ENCODE results near the gene MKNK1. TPM values are rescaled to one million over a fixed set of nuclear protein-coding genes. Genes with fewer than 3 reads are reported as not detected.

The MKNK1 gene
- total and polyA plus RNA-seq, 2 of the 4 experiments (the other 2 are of a cell fraction) = 14.3 to 35.2 TPM

DNA sequence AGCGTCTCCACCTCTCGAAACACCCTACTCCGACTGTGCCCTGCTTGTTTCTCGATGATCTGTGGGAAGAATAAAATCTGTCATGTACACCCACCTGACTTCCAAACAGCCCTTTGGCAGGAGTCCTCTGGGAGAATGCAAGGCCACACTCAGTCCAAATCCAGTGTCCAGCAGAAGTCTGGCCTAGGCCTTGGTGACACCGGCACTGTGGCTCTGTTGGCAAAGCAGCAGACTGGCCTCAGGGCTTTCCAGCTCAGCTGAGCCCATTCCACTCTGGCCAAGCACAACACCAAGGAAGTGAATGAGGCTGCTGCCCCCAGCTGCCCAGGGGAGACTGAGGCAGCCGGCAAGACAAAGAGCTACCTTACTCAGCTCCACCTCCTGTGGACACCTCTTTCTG, 27.5 kb downstream of the MKNK1 start:
- Histone ChIP-seq H4K20me1 (ENCODE audit: insufficient read depth, low read length) (no peaks in the 10 kb centered on the region; the same call in 1 of the 2 replicates), H3K9ac (ENCODE audit: low read depth, low read length) (no peak overlapping the region), H2AK9ac (replicated peaks; ENCODE audit: low read depth, low read length, poor library complexity) (no peak overlapping the region), H2BK5ac (ENCODE audit: low read depth, low read length, poor library complexity, severe bottlenecking) (no peak overlapping the region), H2AK5ac (ENCODE audit: low read depth, low read length) (no peak overlapping the region), H2BK20ac (ENCODE audit: low read depth, low read length) (no peak overlapping the region), H3K27ac (ENCODE audit: insufficient read depth, low read length) (no peak overlapping the region), H2BK15ac (ENCODE audit: low read depth, low read length) (no peak overlapping the region), H3K9me1 (ENCODE audit: insufficient read depth, low read length) (peaks cover 12% of the 10 kb centered on the region), H3K18ac (ENCODE audit: low read depth, low read length) (no peak overlapping the region), H4K91ac (ENCODE audit: insufficient read depth, low read depth, low read length) (no peak overlapping the region), H3K23ac (ENCODE audit: low read depth, low read length) (no peak overlapping the region), H3K9me3 (ENCODE audit: control insufficient read depth, insufficient read depth, low read length) (no peaks in the 10 kb centered on the region), H4K8ac (ENCODE audit: low read depth in 2 of 2, low read length in 2 of 2) (no peak overlapping the region), H3K4me3 (ENCODE audit: insufficient read depth, low read depth, low read length) (no peak overlapping the region), H3K56ac (ENCODE audit: extremely low read depth, insufficient read depth, low read length) (no peak overlapping the region), H3K27me3 (ENCODE audit: control insufficient read depth, insufficient read depth, low read length) (no peaks in the 10 kb centered on the region), H2AFZ (replicated peaks; ENCODE audit: low read length, poor library complexity) (no peak overlapping the region), H3K79me1 (ENCODE audit: low read depth in 1 of 2, low read length in 2 of 2) (peaks cover 0 to 5% of the 10 kb centered on the region in 2 experiments; a peak in 2 of 4 replicates), H3K36me3 (ENCODE audit: control insufficient read depth, insufficient read depth, low read length) (peaks cover 38% of the 10 kb centered on the region), H2BK120ac (ENCODE audit: low read depth, low read length) (no peak overlapping the region), H3K4me2 (ENCODE audit: low read depth, low read length) (no peak overlapping the region), H4K5ac (ENCODE audit: low read depth, low read length) (no peak overlapping the region), H3K4me1 (ENCODE audit: control insufficient read depth, insufficient read depth, low read length) (no peaks in the 10 kb centered on the region), H3K14ac (replicated peaks; ENCODE audit: low read depth, low read length) (no peak overlapping the region; the same call in 1 of the 2 replicates), H3K4ac (ENCODE audit: low read depth, low read length) (no peak overlapping the region)
- in situ Hi-C loops (cut with MboI; ENCODE audit: low sequenced_read_pairs) (no loop called here), intact Hi-C loops (cut with micrococcal nuclease) (no loop called here), dilution Hi-C loops (cut with HindIII; ENCODE audit: low sequenced_read_pairs, unreplicated experiment) (no loop called here)
- DNase-seq (no peak), ATAC-seq (ENCODE audit: low read depth) (no peak)
- ChIA-PET POLR2A (ENCODE audit: unreplicated experiment) (no interaction called here), CTCF (no interaction called here)
- TF ChIP-seq POLR2A (IDR thresholded peaks at IDR 0.05; ENCODE audit: low read depth, low read length) = no peak
- no peak for TF ChIP-seq RAD21 (IDR thresholded peaks at IDR 0.05; ENCODE audit: low read length)
- no peak for TF ChIP-seq FOS (IDR thresholded peaks at IDR 0.05; ENCODE audit: low read depth, low read length)
- TF ChIP-seq CEBPB (IDR thresholded peaks at IDR 0.05; ENCODE audit: low read depth, low read length) = no peak
- TF ChIP-seq RCOR1 (IDR thresholded peaks at IDR 0.05; ENCODE audit: insufficient replicate concordance, low read length) = no peak
- no peak for TF ChIP-seq MAZ (IDR thresholded peaks at IDR 0.05; ENCODE audit: borderline replicate concordance, low read depth, low read length)
- TF ChIP-seq CTCF (conservative IDR thresholded peaks at IDR 0.05; ENCODE audit: low read depth, low read length) = no peak
- TF ChIP-seq MXI1 (IDR thresholded peaks at IDR 0.05; ENCODE audit: borderline replicate concordance, low read depth, low read length) = no peak
- no peak for TF ChIP-seq CHD1 (IDR thresholded peaks at IDR 0.05; ENCODE audit: low read depth, low read length)
- no peak for TF ChIP-seq BHLHE40 (IDR thresholded peaks at IDR 0.05; ENCODE audit: low read depth, low read length)
- no peak for TF ChIP-seq SMC3 (IDR thresholded peaks at IDR 0.05; ENCODE audit: low read depth, low read length)
- TF ChIP-seq MAFK (IDR thresholded peaks at IDR 0.05; ENCODE audit: low read depth, low read length) = no peak
- TF ChIP-seq, protein P1, sequence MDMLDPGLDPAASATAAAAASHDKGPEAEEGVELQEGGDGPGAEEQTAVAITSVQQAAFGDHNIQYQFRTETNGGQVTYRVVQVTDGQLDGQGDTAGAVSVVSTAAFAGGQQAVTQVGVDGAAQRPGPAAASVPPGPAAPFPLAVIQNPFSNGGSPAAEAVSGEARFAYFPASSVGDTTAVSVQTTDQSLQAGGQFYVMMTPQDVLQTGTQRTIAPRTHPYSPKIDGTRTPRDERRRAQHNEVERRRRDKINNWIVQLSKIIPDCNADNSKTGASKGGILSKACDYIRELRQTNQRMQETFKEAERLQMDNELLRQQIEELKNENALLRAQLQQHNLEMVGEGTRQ (IDR thresholded peaks at IDR 0.05; ENCODE audit: low read depth, low read length) = no peak
- no peak for TF ChIP-seq ELK1 (IDR thresholded peaks at IDR 0.05; ENCODE audit: borderline replicate concordance, low read depth, low read length)
- TF ChIP-seq NFE2L2 (IDR thresholded peaks at IDR 0.05; ENCODE audit: low read depth, low read length) = no peak
- WGBS, 2 experiments (ENCODE audit: extremely low coverage in 2 of 2, insufficient read length in 1 of 2) = 100% methylated on average over 1 of the region's 6 CpGs; no CpG with 5 or more reads in 1 of the 2 experiments
- no TSS peak for BruUV-seq (replicated peaks)

Data from IMR-90 (cell line).